ENCODE results near the gene EEFSEC.

DNA sequence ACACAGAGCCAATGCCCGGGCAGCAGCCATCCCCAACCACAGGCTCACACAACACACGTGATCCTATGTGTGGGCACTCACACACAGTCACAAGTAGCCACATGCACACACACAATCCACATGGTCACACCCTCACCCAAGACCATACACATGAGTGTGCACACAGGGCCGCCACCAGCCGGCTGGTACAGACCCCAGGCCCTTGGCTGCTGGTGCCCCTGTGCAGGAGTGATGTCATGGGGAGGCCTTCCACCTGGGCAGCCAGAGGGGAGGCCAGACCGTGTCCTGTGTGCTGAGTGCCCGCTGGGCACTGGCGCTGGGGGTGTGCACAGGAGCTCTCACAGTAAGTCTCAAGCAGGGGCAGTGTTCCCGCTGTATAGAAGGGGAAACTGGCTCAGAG lies 276.5 kb downstream of the EEFSEC start:
- TF ChIP-seq, protein P1, sequence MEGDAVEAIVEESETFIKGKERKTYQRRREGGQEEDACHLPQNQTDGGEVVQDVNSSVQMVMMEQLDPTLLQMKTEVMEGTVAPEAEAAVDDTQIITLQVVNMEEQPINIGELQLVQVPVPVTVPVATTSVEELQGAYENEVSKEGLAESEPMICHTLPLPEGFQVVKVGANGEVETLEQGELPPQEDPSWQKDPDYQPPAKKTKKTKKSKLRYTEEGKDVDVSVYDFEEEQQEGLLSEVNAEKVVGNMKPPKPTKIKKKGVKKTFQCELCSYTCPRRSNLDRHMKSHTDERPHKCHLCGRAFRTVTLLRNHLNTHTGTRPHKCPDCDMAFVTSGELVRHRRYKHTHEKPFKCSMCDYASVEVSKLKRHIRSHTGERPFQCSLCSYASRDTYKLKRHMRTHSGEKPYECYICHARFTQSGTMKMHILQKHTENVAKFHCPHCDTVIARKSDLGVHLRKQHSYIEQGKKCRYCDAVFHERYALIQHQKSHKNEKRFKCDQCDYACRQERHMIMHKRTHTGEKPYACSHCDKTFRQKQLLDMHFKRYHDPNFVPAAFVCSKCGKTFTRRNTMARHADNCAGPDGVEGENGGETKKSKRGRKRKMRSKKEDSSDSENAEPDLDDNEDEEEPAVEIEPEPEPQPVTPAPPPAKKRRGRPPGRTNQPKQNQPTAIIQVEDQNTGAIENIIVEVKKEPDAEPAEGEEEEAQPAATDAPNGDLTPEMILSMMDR (IDR thresholded peaks at IDR 0.05), result no peak
- TF ChIP-seq ZFX (IDR thresholded peaks at IDR 0.05; ENCODE audit: borderline replicate concordance), result no peak
